ENCODE data around the gene SNX25.

The SNX25 gene

DNA sequence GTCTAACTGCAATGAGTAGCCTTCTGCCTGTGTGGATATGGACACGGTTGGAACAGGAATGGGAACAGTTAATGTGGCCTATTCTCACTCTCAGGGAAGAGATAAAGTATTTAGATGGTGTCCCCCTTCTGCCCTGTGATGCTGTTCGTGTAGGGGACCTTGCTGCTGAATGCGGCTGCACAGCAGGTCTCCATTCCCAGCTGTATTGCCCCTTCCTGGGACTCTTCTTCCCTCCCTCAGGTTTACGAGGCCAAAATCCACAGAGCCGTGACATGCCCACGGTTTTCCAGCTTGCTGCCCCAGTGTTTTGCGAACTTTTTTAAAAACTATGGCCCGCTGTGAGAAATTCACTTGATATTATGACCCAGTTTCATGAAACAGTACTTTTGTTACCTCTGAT is 50.3 kb downstream of the SNX25 start:
- TF ChIP-seq, protein P1, sequence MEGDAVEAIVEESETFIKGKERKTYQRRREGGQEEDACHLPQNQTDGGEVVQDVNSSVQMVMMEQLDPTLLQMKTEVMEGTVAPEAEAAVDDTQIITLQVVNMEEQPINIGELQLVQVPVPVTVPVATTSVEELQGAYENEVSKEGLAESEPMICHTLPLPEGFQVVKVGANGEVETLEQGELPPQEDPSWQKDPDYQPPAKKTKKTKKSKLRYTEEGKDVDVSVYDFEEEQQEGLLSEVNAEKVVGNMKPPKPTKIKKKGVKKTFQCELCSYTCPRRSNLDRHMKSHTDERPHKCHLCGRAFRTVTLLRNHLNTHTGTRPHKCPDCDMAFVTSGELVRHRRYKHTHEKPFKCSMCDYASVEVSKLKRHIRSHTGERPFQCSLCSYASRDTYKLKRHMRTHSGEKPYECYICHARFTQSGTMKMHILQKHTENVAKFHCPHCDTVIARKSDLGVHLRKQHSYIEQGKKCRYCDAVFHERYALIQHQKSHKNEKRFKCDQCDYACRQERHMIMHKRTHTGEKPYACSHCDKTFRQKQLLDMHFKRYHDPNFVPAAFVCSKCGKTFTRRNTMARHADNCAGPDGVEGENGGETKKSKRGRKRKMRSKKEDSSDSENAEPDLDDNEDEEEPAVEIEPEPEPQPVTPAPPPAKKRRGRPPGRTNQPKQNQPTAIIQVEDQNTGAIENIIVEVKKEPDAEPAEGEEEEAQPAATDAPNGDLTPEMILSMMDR (IDR thresholded peaks at IDR 0.05; ENCODE audit: insufficient read depth, low read depth, low read length, missing control alignments), result no peak
- no peak overlapping the region for H3K4me3 ChIP-seq (ENCODE audit: low read depth, low read length)
- DNase-seq (ENCODE audit: low read depth), result no peak

GRCh38 chr4:185261946-185262345 is 52.5 kb downstream of the SNX25 start:
- TF ChIP-seq, protein P1 (IDR thresholded peaks at IDR 0.05; ENCODE audit: insufficient read depth, low read depth, low read length, missing control alignments), result no peak
- DNase-seq (ENCODE audit: low read depth), result no peak
- H3K4me3 ChIP-seq (ENCODE audit: low read depth, low read length), result no peak overlapping the region

- no peak overlapping the region for H3K4me3 ChIP-seq (ENCODE audit: low read depth, low read length)
- TF ChIP-seq, protein P1 (IDR thresholded peaks at IDR 0.05; ENCODE audit: insufficient read depth, low read depth, low read length, missing control alignments), result no peak
- peak; percentile 51 for DNase-seq (ENCODE audit: low read depth)
These were observed 54.0 kb downstream of the SNX25 start for GRCh38 chr4:185263419-185263818.

GRCh38 chr4:185265942-185266341 is 56.5 kb downstream of the SNX25 start:
- DNase-seq (ENCODE audit: low read depth), result peak; percentile 53
- H3K4me3 ChIP-seq (ENCODE audit: low read depth, low read length), result no peak overlapping the region
- TF ChIP-seq, protein P1 (IDR thresholded peaks at IDR 0.05; ENCODE audit: insufficient read depth, low read depth, low read length, missing control alignments), result no peak

- H3K4me3 ChIP-seq (ENCODE audit: low read depth, low read length), result no peak overlapping the region
- DNase-seq (ENCODE audit: low read depth), result no peak
These were observed 59.9 kb downstream of the SNX25 start for GRCh38 chr4:185269286-185269685.

GRCh38 chr4:185270037-185270436 is 60.6 kb downstream of the SNX25 start:
- no peak overlapping the region for H3K4me3 ChIP-seq (ENCODE audit: low read depth, low read length)

More at GRCh38 chr4:185269286-185269685, 59.9 kb downstream of the SNX25 start:
- TF ChIP-seq, protein P1 (IDR thresholded peaks at IDR 0.05; ENCODE audit: insufficient read depth, low read depth, low read length, missing control alignments), result no peak

DNA sequence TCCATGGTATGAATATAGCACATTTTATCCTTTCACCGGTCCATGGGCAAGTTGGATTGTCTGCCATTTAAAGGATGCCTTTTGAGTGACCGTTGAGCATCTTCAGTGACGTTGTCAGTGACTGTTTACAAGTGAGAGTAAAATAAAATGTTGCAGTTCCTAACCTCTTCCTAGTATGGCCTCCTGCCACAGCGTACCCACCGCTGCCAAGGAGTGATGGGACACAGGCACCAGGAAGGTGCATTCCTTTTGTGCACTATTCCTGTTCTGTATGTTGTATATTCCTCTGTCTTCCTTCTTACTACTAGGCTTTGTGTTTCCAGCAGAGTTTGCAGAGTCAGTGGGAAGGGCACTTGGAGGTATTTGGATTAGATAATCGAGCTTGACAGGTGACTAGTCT is 61.5 kb downstream of the SNX25 start:
- H3K4me3 ChIP-seq (ENCODE audit: low read depth, low read length), result no peak overlapping the region
- DNase-seq (ENCODE audit: low read depth), result no peak

More at GRCh38 chr4:185270037-185270436, 60.6 kb downstream of the SNX25 start:
- DNase-seq (ENCODE audit: low read depth), result no peak
- TF ChIP-seq, protein P1 (IDR thresholded peaks at IDR 0.05; ENCODE audit: insufficient read depth, low read depth, low read length, missing control alignments), result no peak

More for the DNA sequence above, 61.5 kb downstream of the SNX25 start:
- TF ChIP-seq, protein P1 (IDR thresholded peaks at IDR 0.05; ENCODE audit: insufficient read depth, low read depth, low read length, missing control alignments), result no peak

All from GM12865 (cell line).